Neural cell (in vitro differentiated cells): Measurements from ENCODE around the gene ZNF619.

Experiments
- CTCF ChIP-seq: fragments of 450-650 bp; IDR thresholded peaks from 2 replicates; pipeline ENCODE4 v1.5.1; 2014; ENCODE audit warnings: antibody characterized with exemption, mild to moderate bottlenecking, moderate library complexity; ENCODE audit not compliant: poor library complexity, severe bottlenecking
- EP300 ChIP-seq: fragments of 450-650 bp; conservative IDR thresholded peaks from 2 replicates; pipeline ENCODE4 v1.6.1; 2014; ENCODE audit warnings: antibody characterized with exemption, mild to moderate bottlenecking, moderate library complexity; ENCODE audit not compliant: poor library complexity, severe bottlenecking
- EZH2 ChIP-seq: fragments of 200-600, 300-800 bp; shearing (Covaris generic), sonication (generic); IDR thresholded peaks from 2 replicates; pipeline ENCODE4 v1.6.1; 2014; ENCODE audit warnings: antibody characterized with exemption, low read length, borderline replicate concordance, mild to moderate bottlenecking; ENCODE audit not compliant: insufficient read depth, poor library complexity, severe bottlenecking
- MXI1 ChIP-seq: fragments of 450-650 bp; conservative IDR thresholded peaks from 2 replicates; pipeline ENCODE4 v1.6.1; 2014; ENCODE audit warnings: antibody characterized with exemption, mild to moderate bottlenecking; ENCODE audit not compliant: poor library complexity, severe bottlenecking
- POLR2AphosphoS5 ChIP-seq: IDR thresholded peaks from 2 replicates; pipeline ENCODE4 v1.6.1; 2012
- RAD21 ChIP-seq: fragments of 450-650 bp; conservative IDR thresholded peaks from 2 replicates; pipeline ENCODE4 v1.6.1; 2014; ENCODE audit warnings: antibody characterized with exemption, mild to moderate bottlenecking, moderate library complexity
- REST ChIP-seq: IDR thresholded peaks from 2 replicates; pipeline ENCODE4 v1.6.1; 2012; ENCODE audit warnings: borderline replicate concordance
- SMC3 ChIP-seq: fragments of 450-650 bp; conservative IDR thresholded peaks from 2 replicates; pipeline ENCODE4 v1.6.1; 2014; ENCODE audit warnings: antibody characterized with exemption, mild to moderate bottlenecking, moderate library complexity; ENCODE audit not compliant: poor library complexity
- TAF1 ChIP-seq: IDR thresholded peaks from 2 replicates; pipeline ENCODE4 v1.6.1; 2012; ENCODE audit warnings: low read depth

- TF ChIP-seq EZH2, result no peak
- TF ChIP-seq CTCF, result no peak
- TF ChIP-seq EP300, result no peak
- no peak for TF ChIP-seq POLR2AphosphoS5
- TF ChIP-seq RAD21, result no peak
- no peak for TF ChIP-seq REST
- no peak for TF ChIP-seq TAF1
- no peak for TF ChIP-seq MXI1
- no peak for TF ChIP-seq SMC3
Measured at GRCh38 chr3:40528426-40528825, 51.5 kb downstream of the ZNF619 start.
